H9 (cell line): ENCODE measurements around the gene KRTAP4-5. TPM values are rescaled to one million over a fixed set of nuclear protein-coding genes. Genes with fewer than 3 reads are reported as not detected.

Experiments used
- DNase-seq: peaks from one replicate; pipeline ENCODE4 v3.0.0-alpha.2; 2017
- H2AFZ ChIP-seq: one replicate; pipeline ENCODE4 v1.6.1; 2013; ENCODE audit warnings: mild to moderate bottlenecking, low read length, control low read depth, moderate library complexity
- H2AK5ac ChIP-seq: 2 replicates; pipeline ENCODE4 v1.6.1; 2013; ENCODE audit warnings: low read length, control low read depth, mixed read lengths; ENCODE audit not compliant: insufficient read length
- H2BK120ac ChIP-seq: one replicate; pipeline ENCODE4 v1.6.1; 2013; ENCODE audit warnings: low read depth, mild to moderate bottlenecking, low read length, control low read depth, inconsistent platforms; ENCODE audit not compliant: poor library complexity, severe bottlenecking
- H2BK12ac ChIP-seq: 2 replicates; pipeline ENCODE4 v1.6.1; 2013; ENCODE audit warnings: low read length, control low read depth, mixed read lengths, low read depth; ENCODE audit not compliant: insufficient read length
- H2BK15ac ChIP-seq: 2 replicates; pipeline ENCODE4 v1.6.1; 2013; ENCODE audit warnings: low read depth, low read length, control low read depth
- H2BK20ac ChIP-seq: one replicate; pipeline ENCODE4 v1.6.1; 2013; ENCODE audit warnings: low read depth, mild to moderate bottlenecking, low read length, control low read depth, inconsistent platforms; ENCODE audit not compliant: poor library complexity, severe bottlenecking
- H2BK5ac ChIP-seq: 2 replicates; pipeline ENCODE4 v1.6.1; 2013; ENCODE audit warnings: low read length, control low read depth, mixed read lengths; ENCODE audit not compliant: insufficient read length
- H3K14ac ChIP-seq: 2 replicates; pipeline ENCODE4 v1.6.1; 2013; ENCODE audit warnings: low read length, control low read depth; ENCODE audit not compliant: insufficient read depth
- H3K18ac ChIP-seq: 2 replicates; pipeline ENCODE4 v1.6.1; 2013; ENCODE audit warnings: low read depth, mild to moderate bottlenecking, mixed read lengths, low read length, control low read depth; ENCODE audit not compliant: insufficient read length
- H3K23ac ChIP-seq: 2 replicates; pipeline ENCODE4 v1.6.1; 2013; ENCODE audit warnings: low read length, control low read depth, mixed read lengths, low read depth; ENCODE audit not compliant: insufficient read length
- H3K23me2 ChIP-seq: 2 replicates; pipeline ENCODE4 v1.6.1; 2013; ENCODE audit warnings: low read depth, mild to moderate bottlenecking, mixed read lengths, low read length, control low read depth; ENCODE audit not compliant: insufficient read length, poor library complexity, severe bottlenecking
- H3K27ac ChIP-seq: 2 replicates; pipeline ENCODE4 v1.5.1; 2013; ENCODE audit warnings: low read length, control low read depth, mixed read lengths, low read depth; ENCODE audit not compliant: insufficient read length
- H3K27me3 ChIP-seq: 2 replicates; pipeline ENCODE4 v1.6.1; 2013; ENCODE audit warnings: low read length, control low read depth, inconsistent platforms; ENCODE audit not compliant: insufficient read depth
- H3K4ac ChIP-seq: 2 replicates; pipeline ENCODE4 v1.6.1; 2013; ENCODE audit warnings: low read depth, mild to moderate bottlenecking, control low read depth, inconsistent platforms, low read length, moderate library complexity
- H3K4me1 ChIP-seq: 2 replicates; pipeline ENCODE4 v1.6.1; 2013; ENCODE audit warnings: low read length, control low read depth, inconsistent platforms; ENCODE audit not compliant: insufficient read depth
- H3K4me2 ChIP-seq: 2 replicates; pipeline ENCODE4 v1.6.1; 2013; ENCODE audit warnings: low read length, control low read depth, mixed read lengths; ENCODE audit not compliant: insufficient read length, insufficient read depth
- H3K56ac ChIP-seq: 2 replicates; pipeline ENCODE4 v1.6.1; 2013; ENCODE audit warnings: low read depth, mild to moderate bottlenecking, mixed read lengths, low read length, control low read depth; ENCODE audit not compliant: insufficient read length
- H3K79me1 ChIP-seq: 2 replicates; pipeline ENCODE4 v1.6.1; 2013; ENCODE audit warnings: low read depth, mild to moderate bottlenecking, moderate library complexity, low read length, control low read depth, inconsistent platforms; ENCODE audit not compliant: insufficient read depth, poor library complexity, severe bottlenecking
- H3K79me2 ChIP-seq: 2 replicates; pipeline ENCODE4 v1.6.1; 2013; ENCODE audit warnings: low read length, control low read depth, inconsistent platforms; ENCODE audit not compliant: insufficient read depth
- H3K9ac ChIP-seq: 2 replicates; pipeline ENCODE4 v1.6.1; 2013; ENCODE audit warnings: low read length, control low read depth, mixed read lengths; ENCODE audit not compliant: insufficient read length; ENCODE audit errors: extremely low read depth
- H3K9me3 ChIP-seq: one replicate; pipeline ENCODE4 v1.6.1; 2013; ENCODE audit warnings: low read depth, low read length, inconsistent platforms; ENCODE audit not compliant: control insufficient read depth
- H3T11ph ChIP-seq: one replicate; pipeline ENCODE4 v1.6.1; 2013; ENCODE audit warnings: mild to moderate bottlenecking, low read length, control low read depth, inconsistent platforms
- H4K20me1 ChIP-seq: one replicate; pipeline ENCODE4 v1.6.1; 2013; ENCODE audit not compliant: control insufficient read depth, insufficient read length, insufficient read depth
- H4K5ac ChIP-seq: 2 replicates; pipeline ENCODE4 v1.6.1; 2013; ENCODE audit warnings: low read depth, mild to moderate bottlenecking, mixed read lengths, low read length, control low read depth; ENCODE audit not compliant: insufficient read length
- H4K8ac ChIP-seq: replicated peaks from 2 replicates; pipeline ENCODE4 v1.6.1; 2013; ENCODE audit warnings: low read length, control low read depth, mixed read lengths, low read depth; ENCODE audit not compliant: insufficient read length
- H4K91ac ChIP-seq: 2 replicates; pipeline ENCODE4 v1.6.1; 2013; ENCODE audit warnings: low read depth, mild to moderate bottlenecking, moderate library complexity, mixed read lengths, low read length, control low read depth; ENCODE audit not compliant: insufficient read length
- H3K27ac Mint-ChIP-seq, 3 experiments: 2 replicates in 2 of 3; 3 replicates in 1 of 3; pipeline ENCODE4 v1.8.0; 2020 to 2021; ENCODE audit warnings: mixed read lengths in 3 of 3, mild to moderate bottlenecking in 1 of 3, moderate library complexity in 1 of 3
- H3K27me3 Mint-ChIP-seq: 2 replicates; pipeline ENCODE4 v1.8.0; 2021; ENCODE audit warnings: low read depth, mild to moderate bottlenecking, moderate library complexity, mixed read lengths
- H3K36me3 Mint-ChIP-seq, 3 experiments: 2 replicates in 2 of 3; 3 replicates in 1 of 3; pipeline ENCODE4 v1.8.0; 2020 to 2021; ENCODE audit warnings: low read depth in 3 of 3, mixed read lengths in 3 of 3; ENCODE audit not compliant: insufficient read depth in 1 of 3
- H3K4me1 Mint-ChIP-seq, 2 experiments: 2 replicates each; pipeline ENCODE4 v1.8.0; 2020; ENCODE audit warnings: mixed read lengths in 2 of 2
- H3K4me3 Mint-ChIP-seq, 2 experiments: 2 replicates in 1 of 2; 3 replicates in 1 of 2; pipeline ENCODE4 v1.8.0; 2020 to 2021; ENCODE audit warnings: mild to moderate bottlenecking in 2 of 2, mixed read lengths in 2 of 2, moderate library complexity in 1 of 2
- H3K9me3 Mint-ChIP-seq, 2 experiments: 2 replicates in 1 of 2; 3 replicates in 1 of 2; pipeline ENCODE4 v1.8.0; 2020; ENCODE audit warnings: mild to moderate bottlenecking in 2 of 2, mixed read lengths in 2 of 2, moderate library complexity in 1 of 2
- WGBS: extraction: QIAGEN DNeasy Blood & Tissue Kit; methylation state at CpG from one replicate; pipeline ENCODE4 v1.1.7; 2013; ENCODE audit warnings: missing lambda C conversion rate, low lambda C conversion rate, mixed read lengths; ENCODE audit not compliant: insufficient read length; ENCODE audit errors: extremely low coverage; 5-methylcytosine and 5-hydroxymethylcytosine counted together
- total RNA-seq: library from RNA; stranded (reverse); gene quantifications from 2 replicates; pipeline ENCODE4 v1.2.1, GENCODE V29; 2021
- TF ChIP-seq, protein P1 (sequence below): fragments of 200-600 bp; sonication (generic); conservative IDR thresholded peaks from 3 replicates; pipeline ENCODE4 v1.8.0; 2021; ENCODE audit warnings: antibody characterized with exemption, mild to moderate bottlenecking

The KRTAP4-5 gene
- total RNA-seq, 1 experiment from 2014 or later: not detected

DNA sequence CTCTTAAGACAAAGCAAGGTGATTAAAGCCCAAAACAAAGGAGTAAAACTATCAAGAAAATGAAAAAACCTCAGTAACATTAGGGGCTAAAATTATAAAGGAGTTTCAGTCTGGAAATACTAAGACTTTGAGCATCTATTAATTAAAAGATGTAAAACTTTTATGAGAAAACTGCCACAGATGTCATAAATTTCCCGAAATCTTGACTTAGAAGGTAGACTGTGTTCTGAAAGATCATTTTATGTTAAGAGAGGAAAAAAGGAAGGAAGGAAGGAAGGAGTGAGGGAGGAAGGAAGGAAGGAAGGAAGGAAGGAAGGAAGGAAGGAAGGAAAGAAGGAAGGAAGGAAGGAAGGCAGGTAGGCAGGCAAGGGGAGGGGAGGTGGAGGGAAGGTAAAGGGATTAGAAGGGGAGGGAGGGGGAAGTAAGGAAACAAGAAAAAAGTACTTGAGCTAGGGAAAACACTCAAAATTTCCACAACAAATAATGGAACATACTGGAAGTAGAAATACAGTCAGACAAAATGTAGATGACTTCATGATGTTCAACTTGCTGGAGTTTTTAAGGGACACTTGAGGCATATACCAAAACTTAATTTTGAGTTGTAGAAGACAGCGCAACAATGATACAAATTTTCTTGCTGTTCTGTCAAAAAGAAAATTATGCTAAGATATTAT lies 2.0 kb downstream of the KRTAP4-5 start:
- no peak overlapping the region for H4K8ac ChIP-seq
- Mint-ChIP-seq H3K4me3 (no peak overlapping the region), H3K27ac (peak overlapping the region in 1 of 3 experiments; percentile 65; a peak in 1 of 7 replicates), H3K9me3 (peaks cover 13 to 15% of the 10 kb centered on the region in 2 experiments), H3K27me3 (no peaks in the 10 kb centered on the region), H3K36me3 (peaks cover 10 to 19% (median 12%) of the 10 kb centered on the region in 3 experiments), H3K4me1 (peaks cover 2 to 13% of the 10 kb centered on the region in 2 experiments)
- no peak overlapping the region for H2BK20ac ChIP-seq
- H3K23me2 ChIP-seq: no peaks in the 10 kb centered on the region
- H3K9ac ChIP-seq: no peak overlapping the region
- H3K79me1 ChIP-seq: no peaks in the 10 kb centered on the region
- no peaks in the 10 kb centered on the region for H3K27me3 ChIP-seq
- no peaks in the 10 kb centered on the region for H3K4me1 ChIP-seq
- no CpG with 5 or more reads among the region's 2 CpGs for WGBS
- TF ChIP-seq, protein P1, sequence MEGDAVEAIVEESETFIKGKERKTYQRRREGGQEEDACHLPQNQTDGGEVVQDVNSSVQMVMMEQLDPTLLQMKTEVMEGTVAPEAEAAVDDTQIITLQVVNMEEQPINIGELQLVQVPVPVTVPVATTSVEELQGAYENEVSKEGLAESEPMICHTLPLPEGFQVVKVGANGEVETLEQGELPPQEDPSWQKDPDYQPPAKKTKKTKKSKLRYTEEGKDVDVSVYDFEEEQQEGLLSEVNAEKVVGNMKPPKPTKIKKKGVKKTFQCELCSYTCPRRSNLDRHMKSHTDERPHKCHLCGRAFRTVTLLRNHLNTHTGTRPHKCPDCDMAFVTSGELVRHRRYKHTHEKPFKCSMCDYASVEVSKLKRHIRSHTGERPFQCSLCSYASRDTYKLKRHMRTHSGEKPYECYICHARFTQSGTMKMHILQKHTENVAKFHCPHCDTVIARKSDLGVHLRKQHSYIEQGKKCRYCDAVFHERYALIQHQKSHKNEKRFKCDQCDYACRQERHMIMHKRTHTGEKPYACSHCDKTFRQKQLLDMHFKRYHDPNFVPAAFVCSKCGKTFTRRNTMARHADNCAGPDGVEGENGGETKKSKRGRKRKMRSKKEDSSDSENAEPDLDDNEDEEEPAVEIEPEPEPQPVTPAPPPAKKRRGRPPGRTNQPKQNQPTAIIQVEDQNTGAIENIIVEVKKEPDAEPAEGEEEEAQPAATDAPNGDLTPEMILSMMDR: no peak
- no peak overlapping the region for H3K14ac ChIP-seq
- H3K9me3 ChIP-seq: no peaks in the 10 kb centered on the region
- no peak overlapping the region for H4K91ac ChIP-seq
- H2BK5ac ChIP-seq: no peak overlapping the region
- H3K4ac ChIP-seq: no peak overlapping the region
- H3K79me2 ChIP-seq: no peaks in the 10 kb centered on the region
- no peak overlapping the region for H3T11ph ChIP-seq
- DNase-seq: no peak
- H4K5ac ChIP-seq: no peak overlapping the region
- H3K23ac ChIP-seq: no peak overlapping the region
- no peak overlapping the region for H3K18ac ChIP-seq
- no peak overlapping the region for H2BK15ac ChIP-seq
- H2AFZ ChIP-seq: no peak overlapping the region
- H3K27ac ChIP-seq: no peak overlapping the region
- H4K20me1 ChIP-seq: no peaks in the 10 kb centered on the region
- no peak overlapping the region for H3K56ac ChIP-seq
- H2BK12ac ChIP-seq: no peak overlapping the region
- H3K4me2 ChIP-seq: no peak overlapping the region
- H2BK120ac ChIP-seq: no peak overlapping the region
- H2AK5ac ChIP-seq: no peak overlapping the region
